CD14-positive monocyte (primary cell): Measurements from ENCODE around the gene PIGBOS1. TPM values are rescaled to one million over a fixed set of nuclear protein-coding genes. Genes with fewer than 3 reads are reported as not detected.

Experiments
- DNase-seq, 3 donors: peaks; one replicate each; pipeline ENCODE4 v3.0.0-alpha.2; 2011 to 2022
- H2AFZ ChIP-seq: 2 replicates; pipeline ENCODE4 v1.6.0; 2012; ENCODE audit warnings: mild to moderate bottlenecking, low read depth, low read length, inconsistent platforms; ENCODE audit not compliant: insufficient read depth, poor library complexity, severe bottlenecking
- H3K27ac ChIP-seq, 2 donors: 1 replicate in 1 of 2; 2 replicates in 1 of 2; pipeline ENCODE4 v1.5.1; 2012 to 2013; ENCODE audit warnings: low read length in 2 of 2, control low read depth in 1 of 2, inconsistent platforms in 1 of 2, low read depth in 1 of 2, mild to moderate bottlenecking in 1 of 2
- H3K27me3 ChIP-seq, 2 donors: one replicate each; pipeline versions ENCODE4 v1.6.0 to v1.6.1; 2011 to 2013; ENCODE audit warnings: low read length in 2 of 2; ENCODE audit not compliant: control insufficient read depth in 2 of 2, insufficient read depth in 2 of 2
- H3K36me3 ChIP-seq, 2 donors: replicated peaks in 1 of 2; 1 replicate in 1 of 2; 2 replicates in 1 of 2; pipeline versions ENCODE4 v1.5.1 to v1.6.1; 2012 to 2013; ENCODE audit warnings: low read length in 2 of 2, control low read depth in 1 of 2, inconsistent platforms in 1 of 2, mild to moderate bottlenecking in 1 of 2; ENCODE audit not compliant: insufficient read depth in 2 of 2, control insufficient read depth in 1 of 2
- H3K4me1 ChIP-seq, 2 donors: 1 replicate in 1 of 2; 2 replicates in 1 of 2; pipeline versions ENCODE4 v1.5.1 to v1.6.1; 2012 to 2013; ENCODE audit warnings: low read length in 2 of 2, control low read depth in 1 of 2, inconsistent platforms in 1 of 2, mild to moderate bottlenecking in 1 of 2, moderate library complexity in 1 of 2; ENCODE audit not compliant: insufficient read depth in 2 of 2, control insufficient read depth in 1 of 2
- H3K4me2 ChIP-seq: replicated peaks from 2 replicates; pipeline ENCODE3; 2012; ENCODE audit warnings: low read length, moderate library complexity, mild to moderate bottlenecking; ENCODE audit not compliant: poor library complexity, severe bottlenecking; ENCODE audit errors: extremely low read depth
- H3K4me3 ChIP-seq, 3 experiments: fragments of 200-600 bp in 1 of 3; sonication (generic) in 1 of 3; replicated peaks in 1 of 3; 1 replicate in 2 of 3; 2 replicates in 1 of 3; pipeline ENCODE4 v1.5.1; 2011 to 2013; ENCODE audit warnings: low read length in 3 of 3, mild to moderate bottlenecking in 3 of 3, control low read depth in 2 of 3, low read depth in 2 of 3, inconsistent platforms in 1 of 3, moderate library complexity in 1 of 3
- H3K79me2 ChIP-seq: 2 replicates; pipeline ENCODE4 v1.6.0; 2012; ENCODE audit warnings: mild to moderate bottlenecking, control low read depth, inconsistent platforms, low read length, moderate library complexity; ENCODE audit not compliant: insufficient read depth
- H3K9ac ChIP-seq: 2 replicates; pipeline ENCODE4 v1.6.0; 2017; ENCODE audit warnings: low read length, mild to moderate bottlenecking; ENCODE audit not compliant: insufficient read depth, poor library complexity, severe bottlenecking
- H3K9me3 ChIP-seq, 2 donors: replicated peaks in 1 of 2; 1 replicate in 1 of 2; 2 replicates in 1 of 2; pipeline versions ENCODE4 v1.5.1 to v1.6.1; 2012 to 2013; ENCODE audit warnings: low read length in 2 of 2, control low read depth in 1 of 2; ENCODE audit not compliant: control insufficient read depth in 1 of 2, insufficient read depth in 1 of 2
- H4K20me1 ChIP-seq: 2 replicates; pipeline ENCODE4 v1.6.0; 2012; ENCODE audit warnings: mild to moderate bottlenecking, low read length, control low read depth, moderate library complexity; ENCODE audit not compliant: insufficient read depth
- H3K27ac Mint-ChIP-seq, 7 donors: one replicate each; pipeline ENCODE4 v1.8.0; 2020; ENCODE audit warnings: mild to moderate bottlenecking in 7 of 7, mixed read lengths in 7 of 7, moderate library complexity in 6 of 7, inconsistent platforms in 2 of 7
- H3K27me3 Mint-ChIP-seq, 3 donors: one replicate each; pipeline ENCODE4 v1.8.0; 2021 to 2022; ENCODE audit warnings: low read depth in 3 of 3, mild to moderate bottlenecking in 3 of 3, mixed read lengths in 3 of 3, moderate library complexity in 3 of 3, inconsistent platforms in 1 of 3
- H3K36me3 Mint-ChIP-seq, 2 donors: one replicate each; pipeline ENCODE4 v1.8.0; 2020; ENCODE audit warnings: mixed read lengths in 2 of 2, inconsistent platforms in 1 of 2, mild to moderate bottlenecking in 1 of 2
- H3K4me1 Mint-ChIP-seq: one replicate; pipeline ENCODE4 v1.8.0; 2020; ENCODE audit warnings: mild to moderate bottlenecking, mixed read lengths
- H3K4me3 Mint-ChIP-seq, 2 donors: one replicate each; pipeline ENCODE4 v1.8.0; 2020; ENCODE audit warnings: mild to moderate bottlenecking in 2 of 2, mixed read lengths in 2 of 2, moderate library complexity in 1 of 2
- H3K9me3 Mint-ChIP-seq, 7 donors: one replicate each; pipeline ENCODE4 v1.8.0; 2020 to 2022; ENCODE audit warnings: mixed read lengths in 7 of 7, mild to moderate bottlenecking in 6 of 7, moderate library complexity in 6 of 7, inconsistent platforms in 2 of 7
- CTCF ChIP-seq: fragments of 200-600 bp; IDR thresholded peaks from one replicate; pipeline ENCODE4 v1.8.0; 2022; ENCODE audit warnings: antibody characterized with exemption, mild to moderate bottlenecking
- WGBS: methylation state at CpG from one replicate; pipeline ENCODE4 v1.1.5; 2013; ENCODE audit warnings: missing lambda C conversion rate; ENCODE audit not compliant: insufficient coverage; 5-methylcytosine and 5-hydroxymethylcytosine counted together
- intact Hi-C, 2 donors: fragments of 100-400 bp; cut with micrococcal nuclease; formaldehyde crosslinking; loops; one replicate each; pipeline versions ENCODE4 v1.15.0 to v1.15.1; 2023
- polyA plus RNA-seq, 3 donors: library from polyadenylated mRNA; depleted of rRNA in 1 of 3; unstranded in 2 of 3; stranded (reverse) in 1 of 3; fragments of 300-500 nt in 2 of 3; fragments of >200 nt in 1 of 3; fragmentation: Illumina TruSeq in 2 of 3; gene quantifications; 1 replicate in 2 of 3; 2 replicates in 1 of 3; pipeline ENCODE4 v1.2.3, GENCODE V29; 2012 to 2021

The PIGBOS1 gene
- polyA plus RNA-seq, 3 donors = 29.4 to 69.7 (median 67.3) TPM

DNA sequence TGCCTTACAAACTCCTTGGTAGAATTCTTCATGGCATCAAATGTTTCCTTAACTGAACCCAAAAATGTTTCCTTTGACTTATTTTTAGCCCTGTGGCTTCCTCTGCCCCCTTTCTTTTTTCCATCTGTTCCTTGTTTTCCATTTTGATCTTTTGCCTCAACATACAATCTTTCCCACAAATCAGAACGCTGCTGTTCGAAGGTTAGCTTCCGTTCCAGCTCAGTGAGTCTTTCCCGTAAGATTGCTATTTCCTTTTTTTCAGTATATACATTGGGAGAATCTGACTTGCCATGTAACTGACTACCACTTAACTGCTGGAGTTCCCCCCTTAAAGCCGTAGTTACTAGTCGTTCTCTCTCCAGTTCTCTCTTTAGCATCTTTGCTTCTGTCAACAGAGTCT lies 41.3 kb upstream of the PIGBOS1 start:
- 13% methylated on average over 3 of the region's 6 CpGs for WGBS

GRCh38 chr15:55358471-55358870 lies 39.5 kb upstream of the PIGBOS1 start:
- Mint-ChIP-seq H3K4me3 (no peak overlapping the region), H3K36me3 (peaks cover 78 to 83% of the 10 kb centered on the region in 2 donors), H3K27me3 (peaks cover 0 to 2% (median 0%) of the 10 kb centered on the region in 3 donors), H3K27ac (peak overlapping the region in 5 of 7 donors; percentile 0 to 44 (median 7)), H3K4me1 (peaks cover 7% of the 10 kb centered on the region), H3K9me3 (no peaks in the 10 kb centered on the region)
- no peak overlapping the region for H3K4me2 ChIP-seq
- DNase-seq = no peak
- TF ChIP-seq CTCF = no peak
- no peak overlapping the region for H2AFZ ChIP-seq
- peaks cover 60 to 98% of the 10 kb centered on the region in 2 donors for H3K36me3 ChIP-seq
- no peaks in the 10 kb centered on the region for H3K4me1 ChIP-seq
- H3K27me3 ChIP-seq = no peaks in the 10 kb centered on the region
- H3K27ac ChIP-seq = no peak overlapping the region
- no peaks in the 10 kb centered on the region for H3K79me2 ChIP-seq
- H4K20me1 ChIP-seq = no peaks in the 10 kb centered on the region
- intact Hi-C loops = no loop called here
- H3K4me3 ChIP-seq = no peak overlapping the region
- H3K9me3 ChIP-seq = no peaks in the 10 kb centered on the region
- H3K9ac ChIP-seq = no peak overlapping the region

More for the DNA sequence above, 41.3 kb upstream of the PIGBOS1 start:
- H3K27me3 Mint-ChIP-seq = peaks cover 0 to 2% (median 0%) of the 10 kb centered on the region in 3 donors
- H2AFZ ChIP-seq = no peak overlapping the region
- no peak overlapping the region for H3K9ac ChIP-seq
- H3K36me3 ChIP-seq = peaks cover 71 to 98% of the 10 kb centered on the region in 2 donors
- H3K4me1 Mint-ChIP-seq = peaks cover 7% of the 10 kb centered on the region
- intact Hi-C loops = no loop called here
- TF ChIP-seq CTCF = no peak
- no peaks in the 10 kb centered on the region for H3K9me3 Mint-ChIP-seq
- no peak overlapping the region for H3K27ac ChIP-seq
- DNase-seq = no peak
- H3K4me2 ChIP-seq = no peak overlapping the region
- H3K9me3 ChIP-seq = no peaks in the 10 kb centered on the region
- peak overlapping the region in 3 of 7 donors; percentile 12 to 52 (median 14) for H3K27ac Mint-ChIP-seq
- H3K79me2 ChIP-seq = no peaks in the 10 kb centered on the region
- H4K20me1 ChIP-seq = no peaks in the 10 kb centered on the region
- no peak overlapping the region for H3K4me3 Mint-ChIP-seq
- peaks cover 79 to 82% of the 10 kb centered on the region in 2 donors for H3K36me3 Mint-ChIP-seq
- no peaks in the 10 kb centered on the region for H3K27me3 ChIP-seq
- no peak overlapping the region for H3K4me3 ChIP-seq
- H3K4me1 ChIP-seq = no peaks in the 10 kb centered on the region
